Measurements from ENCODE around the gene ARHGAP26.

The ARHGAP26 gene

DNA sequence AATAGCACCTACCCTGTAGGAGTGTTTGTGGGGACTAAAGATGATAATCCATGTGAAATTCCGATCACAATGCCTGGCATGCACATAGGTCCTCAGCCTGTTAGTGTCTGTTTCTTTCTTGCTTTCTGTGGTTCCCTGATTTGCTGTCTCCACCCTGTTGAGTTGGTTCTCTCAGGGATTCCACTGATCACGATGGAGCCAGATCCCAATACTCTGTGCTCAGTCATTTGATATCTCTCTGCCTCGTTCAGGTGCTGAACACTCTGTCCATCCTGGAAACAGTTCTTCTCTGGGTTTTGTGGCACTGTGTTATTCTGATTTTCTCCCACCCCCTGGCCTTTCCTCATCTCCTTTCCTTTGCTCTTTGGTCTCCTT is 60.8 kb downstream of the ARHGAP26 start:
- no peak for DNase-seq (ENCODE audit: low spot score)

DNA sequence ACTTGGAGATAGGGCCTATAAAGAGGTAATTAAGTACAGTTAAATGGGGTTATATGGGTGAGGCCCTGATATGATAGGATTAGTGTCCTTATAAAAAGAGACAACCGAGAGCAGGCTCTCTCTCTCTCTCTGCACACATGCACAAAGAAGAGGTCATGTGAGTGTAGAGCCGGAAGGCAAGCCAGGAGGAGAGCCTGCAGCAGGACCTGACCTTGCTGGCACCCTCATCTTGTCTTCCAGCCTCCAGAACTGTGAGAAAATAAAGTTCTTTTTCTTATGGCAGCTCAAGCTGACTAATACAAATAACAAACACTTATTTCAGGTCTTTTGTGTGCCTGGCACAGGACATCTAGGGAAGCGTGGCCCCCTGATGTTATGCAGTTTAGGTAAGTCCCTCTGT is 62.1 kb downstream of the ARHGAP26 start:
- DNase-seq (ENCODE audit: low spot score), result no peak

GRCh38 chr5:142833517-142834449 is 63.6 kb downstream of the ARHGAP26 start:
- DNase-seq (ENCODE audit: low spot score), result no peak

GRCh38 chr5:142834504-142834903 is 64.3 kb downstream of the ARHGAP26 start:
- DNase-seq (ENCODE audit: low spot score), result no peak

GRCh38 chr5:142835540-142835939 is 65.4 kb downstream of the ARHGAP26 start:
- no peak for DNase-seq (ENCODE audit: low spot score)

DNA sequence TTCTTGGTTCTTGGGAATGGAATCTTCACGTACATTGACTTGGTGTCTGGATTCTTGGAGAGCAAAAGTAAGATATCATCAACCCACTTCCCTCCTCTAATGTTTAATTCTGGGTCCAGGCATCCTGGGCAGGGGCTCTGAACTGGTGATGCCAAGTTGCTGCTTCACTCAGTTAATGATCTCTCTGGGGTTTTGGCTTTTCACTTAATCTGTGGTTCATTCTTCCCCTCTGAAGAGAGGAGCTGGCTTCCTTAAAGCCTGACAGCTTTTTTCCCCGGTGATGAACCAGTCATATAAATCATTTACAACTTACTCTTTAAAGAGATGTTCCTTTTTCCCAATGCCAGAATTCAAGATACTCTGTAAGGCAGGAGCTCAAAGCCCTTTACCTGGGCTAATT is 65.9 kb downstream of the ARHGAP26 start:
- no peak for DNase-seq (ENCODE audit: low spot score)

DNA sequence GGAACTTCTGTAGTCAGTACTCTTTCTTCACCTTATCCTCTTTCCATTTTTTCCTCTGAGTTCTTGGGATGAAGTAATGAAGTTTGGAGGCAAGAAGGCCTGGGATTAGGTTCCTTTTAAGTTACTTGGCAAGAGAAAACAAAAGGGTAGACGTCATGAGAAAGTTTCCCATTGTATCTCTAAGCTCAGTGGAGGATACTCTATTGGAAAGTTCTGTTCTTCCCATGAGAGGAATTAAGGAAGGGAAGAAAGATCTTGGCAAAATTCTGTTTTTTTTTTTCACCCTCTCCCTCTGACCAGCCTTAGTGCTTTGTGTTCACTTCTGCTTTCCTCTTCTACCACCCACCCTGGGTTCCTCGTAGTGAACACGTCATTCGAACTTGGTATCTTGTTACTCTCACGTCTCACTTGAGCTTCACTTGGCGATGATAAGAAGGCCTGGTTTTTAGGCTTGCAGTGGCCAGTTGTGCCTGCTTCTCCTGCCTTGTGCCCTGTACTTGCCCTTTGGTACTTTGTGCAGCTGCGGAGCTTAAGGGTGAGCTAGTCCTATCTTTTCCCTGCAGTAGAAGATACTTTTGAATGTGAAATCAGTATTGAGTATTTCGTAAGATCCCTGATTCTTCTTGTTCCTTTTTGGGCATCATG is 67.0 kb downstream of the ARHGAP26 start:
- no peak for DNase-seq (ENCODE audit: low spot score)

DNA sequence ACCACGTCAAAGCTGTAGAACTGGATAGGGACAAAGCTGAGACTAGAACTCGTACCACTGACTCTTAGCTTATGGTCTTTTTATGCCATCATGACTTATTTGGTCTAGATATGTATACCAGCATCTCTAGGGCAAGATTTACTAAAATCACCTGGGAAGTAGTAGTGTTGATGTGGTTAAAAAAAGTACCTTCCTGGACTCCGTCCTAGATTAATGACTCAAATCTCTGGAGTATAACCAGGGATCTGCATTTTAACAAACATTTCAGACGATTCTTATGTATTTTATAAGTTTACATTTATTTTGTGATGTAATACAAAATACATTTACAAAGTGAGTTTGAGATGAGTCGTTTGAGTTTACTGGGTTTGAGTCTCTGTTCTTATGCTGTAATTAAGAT is 68.7 kb downstream of the ARHGAP26 start:
- no peak for DNase-seq (ENCODE audit: low spot score)

- DNase-seq (ENCODE audit: low spot score), result peak; percentile 66
Measured at GRCh38 chr5:142839711-142840346, 69.7 kb downstream of the ARHGAP26 start.

DNA sequence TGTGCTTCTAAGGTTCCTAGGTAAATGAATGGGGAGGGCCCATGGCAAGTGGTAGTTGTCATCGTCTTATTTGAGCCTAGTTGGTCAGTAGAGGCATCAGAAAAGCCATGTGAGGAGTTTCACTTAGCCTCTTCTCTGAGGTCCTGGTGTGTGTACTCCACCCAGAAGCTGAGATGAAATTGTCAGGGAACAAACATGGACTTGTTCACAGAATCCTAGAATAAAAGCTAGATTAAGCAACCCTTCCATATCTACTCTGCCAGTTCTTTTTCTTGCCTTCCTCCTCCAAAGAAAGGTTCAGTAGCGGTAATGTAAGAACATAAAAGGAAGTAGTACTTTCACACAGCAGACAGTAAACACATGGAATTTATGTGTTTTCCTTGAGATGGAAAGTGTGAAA is 70.4 kb downstream of the ARHGAP26 start:
- DNase-seq (ENCODE audit: low spot score), result no peak

GRCh38 chr5:142841511-142842265 is 71.5 kb downstream of the ARHGAP26 start:
- DNase-seq (ENCODE audit: low spot score), result peak; percentile 74

DNA sequence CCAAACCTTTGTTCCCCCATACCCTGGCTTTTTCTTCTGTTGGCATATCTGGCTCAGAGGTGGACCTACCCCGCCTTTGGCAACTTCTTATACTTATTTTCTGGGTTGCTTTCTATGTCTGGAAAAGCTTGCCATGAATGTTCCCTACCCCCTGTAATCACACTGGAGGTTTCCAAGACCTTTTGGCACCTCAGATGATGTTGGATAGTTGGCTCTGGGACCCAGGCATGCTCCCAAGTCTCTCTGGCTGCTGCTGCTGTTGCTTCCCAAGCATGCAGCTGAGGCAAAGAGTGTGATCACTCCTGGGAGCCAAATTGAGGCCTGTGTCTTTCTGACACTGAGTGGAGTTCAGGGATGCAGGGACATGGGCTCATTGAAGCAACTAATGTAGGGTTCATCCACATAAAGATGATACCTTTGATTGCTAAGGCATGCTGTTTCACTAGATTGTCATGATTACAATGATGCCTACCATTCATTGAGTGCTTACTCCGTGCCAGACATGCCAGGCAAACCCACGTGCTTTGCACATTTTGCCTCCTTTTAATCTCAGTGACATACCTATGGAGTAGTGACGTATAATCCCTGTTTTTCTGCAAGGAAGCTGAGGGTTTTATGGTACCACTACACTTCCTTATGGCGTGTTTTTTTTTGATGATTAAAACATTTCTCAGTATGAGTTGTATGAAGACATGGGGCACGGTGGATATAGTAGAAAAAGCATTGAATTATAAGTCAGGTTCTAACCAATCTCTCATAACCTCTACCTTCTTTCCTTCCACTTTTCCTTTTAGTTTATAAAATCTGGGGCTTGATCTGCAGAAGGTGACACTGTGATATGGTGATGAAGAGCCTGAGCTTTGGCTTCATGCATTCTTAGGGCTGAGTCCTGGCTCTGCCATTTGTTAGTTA is 73.1 kb downstream of the ARHGAP26 start:
- no peak for DNase-seq (ENCODE audit: low spot score)

DNA sequence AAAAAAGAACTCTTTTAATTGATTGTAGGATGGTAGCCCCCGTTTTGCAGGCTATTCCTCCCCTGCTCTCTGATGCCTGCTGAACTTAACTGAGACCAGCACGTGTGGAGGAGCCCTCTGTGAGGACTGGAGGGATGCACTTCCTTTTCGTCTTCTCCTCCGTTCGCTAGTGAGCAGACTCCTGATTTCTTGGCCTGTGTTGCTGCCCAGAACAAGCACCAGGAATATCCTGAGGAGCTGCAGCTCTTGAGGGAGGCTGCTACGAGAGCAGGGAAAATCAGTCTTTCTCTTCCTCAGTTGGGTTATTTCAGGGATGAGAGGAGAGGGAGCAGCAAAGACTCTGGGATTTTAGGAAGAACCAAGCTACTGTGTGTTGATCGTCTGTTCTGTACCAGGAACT is 74.7 kb downstream of the ARHGAP26 start:
- no peak for DNase-seq (ENCODE audit: low spot score)

- no peak for DNase-seq (ENCODE audit: low spot score)
Measured at GRCh38 chr5:142845402-142845921, 75.3 kb downstream of the ARHGAP26 start.

- no peak for DNase-seq (ENCODE audit: low spot score)
Measured at GRCh38 chr5:142845954-142846398, 75.8 kb downstream of the ARHGAP26 start.

- no peak for DNase-seq (ENCODE audit: low spot score)
Measured at GRCh38 chr5:142846406-142846805, 76.2 kb downstream of the ARHGAP26 start.

GRCh38 chr5:142847898-142848790 is 78.0 kb downstream of the ARHGAP26 start:
- DNase-seq (ENCODE audit: low spot score), result peak; percentile 46

- no peak for DNase-seq (ENCODE audit: low spot score)
Measured at GRCh38 chr5:142849466-142849865, 79.3 kb downstream of the ARHGAP26 start.

DNA sequence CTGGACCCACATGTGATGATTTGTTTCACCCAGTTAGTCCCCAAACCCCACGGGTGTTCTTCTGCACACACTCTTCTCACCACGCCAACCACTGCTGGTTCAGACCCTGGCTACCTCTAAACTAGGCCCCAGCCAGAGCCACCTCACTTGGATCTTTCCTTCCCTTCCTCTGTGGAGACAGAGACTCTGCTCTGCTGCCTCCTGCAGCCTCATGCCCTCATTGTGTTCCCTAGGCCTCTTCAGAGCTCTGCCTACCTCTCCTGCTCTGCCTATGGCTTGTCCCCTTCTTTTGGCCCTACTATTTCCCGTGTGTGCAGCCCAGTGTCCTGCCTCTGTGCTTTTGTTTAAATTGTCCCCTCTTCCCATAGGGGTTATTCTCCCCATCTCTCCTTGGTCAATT is 79.7 kb downstream of the ARHGAP26 start:
- no peak for DNase-seq (ENCODE audit: low spot score)

DNA sequence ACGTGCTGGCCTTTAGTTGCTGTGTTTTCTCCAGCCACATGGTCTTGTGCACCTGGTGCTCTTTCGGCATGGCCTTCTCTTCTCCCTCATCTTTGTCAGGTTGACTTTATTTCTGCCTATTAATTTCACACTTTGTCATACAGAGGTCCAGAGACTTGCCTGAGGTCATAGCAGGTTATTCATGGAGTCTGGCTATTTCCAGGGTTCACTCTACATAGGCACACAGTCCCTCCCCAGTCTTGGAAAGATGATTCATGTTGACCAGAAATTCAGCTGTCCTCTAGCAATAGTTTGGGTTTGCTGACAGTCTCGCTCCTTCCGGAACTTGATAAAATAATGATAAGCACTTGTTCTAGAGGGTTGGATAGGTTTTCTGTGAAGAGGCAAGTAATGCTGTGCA is 81.6 kb downstream of the ARHGAP26 start:
- DNase-seq (ENCODE audit: low spot score), result no peak
